DMS79 treated with DMSO at 0.1 percent for 48 hours (cell line): ENCODE results near the gene CPA4.
"Not testable (repeated sequence)": the region's sequence is repeated elsewhere in the genome, so short reads cannot be mapped to it uniquely, and the experiment has no call there.

Source experiments
- DNase-seq: peaks from one replicate; lab custom pipeline; 2025; lab: John Stamatoyannopoulos, UW

CPA4 gene

GRCh38 chr7:130302649-130303048, 9.7 kb downstream of the CPA4 start:
- DNase-seq = no peak

GRCh38 chr7:130303127-130303526, 10.2 kb downstream of the CPA4 start:
- no peak for DNase-seq

- DNase-seq = no peak
These were observed 10.6 kb downstream of the CPA4 start for GRCh38 chr7:130303551-130303950.

- no peak for DNase-seq
These were observed 11.0 kb downstream of the CPA4 start for GRCh38 chr7:130303982-130304381.

GRCh38 chr7:130304878-130305277, 11.9 kb downstream of the CPA4 start:
- no peak for DNase-seq

GRCh38 chr7:130305433-130306042, 12.6 kb downstream of the CPA4 start:
- DNase-seq = no peak

GRCh38 chr7:130309986-130310385, 17.0 kb downstream of the CPA4 start:
- no peak for DNase-seq

GRCh38 chr7:130314305-130314704, 21.3 kb downstream of the CPA4 start:
- DNase-seq = no peak

GRCh38 chr7:130319541-130319940, 26.6 kb downstream of the CPA4 start:
- DNase-seq = no peak

- DNase-seq = not testable (repeated sequence)
These were observed 28.7 kb downstream of the CPA4 start for GRCh38 chr7:130321542-130322229.

GRCh38 chr7:130322615-130323014, 29.7 kb downstream of the CPA4 start:
- DNase-seq = no peak

GRCh38 chr7:130324306-130324943, 31.5 kb downstream of the CPA4 start:
- DNase-seq = no peak

- peak; percentile 79 for DNase-seq
These were observed 36.7 kb downstream of the CPA4 start for GRCh38 chr7:130329681-130330080.

GRCh38 chr7:130332259-130333053, 39.5 kb downstream of the CPA4 start:
- no peak for DNase-seq

GRCh38 chr7:130333832-130334231, 40.9 kb downstream of the CPA4 start:
- no peak for DNase-seq

- DNase-seq = no peak
These were observed 41.3 kb downstream of the CPA4 start for GRCh38 chr7:130334274-130334673.

- DNase-seq = no peak
These were observed 44.5 kb downstream of the CPA4 start for GRCh38 chr7:130337410-130337971.

GRCh38 chr7:130338233-130338632, 45.3 kb downstream of the CPA4 start:
- DNase-seq = no peak

GRCh38 chr7:130341882-130342281, 48.9 kb downstream of the CPA4 start:
- no peak for DNase-seq

GRCh38 chr7:130342701-130343380, 49.9 kb downstream of the CPA4 start:
- no peak for DNase-seq

GRCh38 chr7:130344271-130344866, 51.4 kb downstream of the CPA4 start, which contains the start of gene CPA5:
CPA5 (plus strand) TSS chr7:130344816; CDS start chr7:130346486, 1,670 bp downstream.
- DNase-seq = no peak
